NCI-H2196 treated with DMSO at 0.1 percent for 48 hours (cell line): ENCODE results near the gene TMEM126B.
"Not testable (repeated sequence)": the region's sequence is repeated elsewhere in the genome, so short reads cannot be mapped to it uniquely, and the experiment has no call there.

Source experiments
- DNase-seq: peaks from one replicate; lab custom pipeline; 2025; ENCODE audit not compliant: unreplicated experiment; lab: John Stamatoyannopoulos, UW

Gene TMEM126B

GRCh38 chr11:85647604-85648299 is 19.4 kb downstream of the TMEM126B start, which contains the start of gene TMEM126A:
Gene TMEM126A, plus strand, starts transcription at chr11:85647967. Its CDS starts 2,289 bp downstream, at chr11:85650256.
- DNase-seq, result peak; percentile 90

DNA sequence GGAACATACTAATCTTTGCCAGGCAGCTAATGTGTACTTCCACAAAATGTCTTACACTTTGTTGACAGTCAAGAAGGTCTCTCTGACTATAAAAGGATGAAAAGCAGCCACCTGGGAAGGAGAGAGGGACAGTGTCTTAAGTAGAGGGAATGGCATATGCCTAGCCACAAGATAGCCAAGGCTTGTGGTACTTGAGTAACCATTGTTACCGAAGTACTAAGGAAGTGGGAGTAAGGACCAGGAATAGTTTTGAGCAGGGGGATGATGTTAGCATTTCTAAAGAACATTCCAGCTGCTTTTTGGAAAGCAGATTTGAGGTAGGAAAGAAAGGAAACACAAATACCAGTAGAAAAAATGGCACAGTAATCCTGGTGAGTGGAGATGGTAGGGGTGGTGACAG is 22.7 kb downstream of the TMEM126B start:
- DNase-seq, result no peak

DNA sequence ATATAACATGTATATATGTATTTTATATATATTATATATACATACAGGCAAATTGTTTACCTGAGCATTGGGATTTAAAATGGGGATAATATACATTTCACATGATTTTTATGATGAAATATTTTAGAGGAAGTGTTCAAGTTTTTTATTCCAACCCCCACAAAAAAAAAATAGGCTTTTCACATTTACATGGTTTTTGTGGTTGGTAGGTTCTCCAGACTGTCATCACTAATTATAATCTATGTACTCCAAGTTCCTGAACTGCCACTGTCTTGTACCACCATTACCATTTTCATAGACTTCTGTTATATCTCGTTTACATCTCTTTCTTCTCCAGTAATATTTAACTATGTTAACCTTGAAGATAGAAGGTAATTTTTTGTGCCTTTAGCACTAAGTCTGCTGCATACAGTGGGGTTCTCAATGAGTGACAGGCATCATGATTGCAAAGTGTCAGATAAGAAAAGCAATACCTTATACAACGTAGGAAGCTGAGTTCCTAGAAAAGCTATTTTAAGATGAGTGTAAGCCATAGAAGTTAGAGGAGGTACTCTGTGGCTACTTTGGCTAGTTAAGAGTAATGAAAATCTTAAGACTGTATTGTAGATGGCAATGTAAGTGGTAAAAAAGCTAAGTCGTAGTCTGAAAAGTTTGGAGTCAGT is 24.5 kb downstream of the TMEM126B start:
- DNase-seq, result no peak

GRCh38 chr11:85654343-85654742 is 25.9 kb downstream of the TMEM126B start:
- DNase-seq, result not testable (repeated sequence)

DNA sequence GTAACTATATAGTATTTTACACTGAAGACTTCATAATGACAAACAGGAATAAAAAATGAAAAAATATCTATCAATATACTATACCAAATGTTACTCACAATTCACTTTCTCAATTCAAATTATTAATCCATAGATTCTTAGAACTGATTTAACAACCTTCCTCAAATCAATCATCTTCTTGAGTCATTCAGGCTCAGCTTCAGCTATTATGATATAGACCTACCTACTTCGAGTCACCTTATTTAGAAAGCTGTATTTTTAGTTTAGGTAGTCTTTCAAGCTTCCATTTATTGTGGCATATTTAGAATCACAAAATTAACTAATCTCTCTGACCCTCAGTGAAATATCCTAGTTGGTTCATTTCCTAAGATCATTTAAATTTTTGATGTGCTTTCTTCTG is 28.4 kb downstream of the TMEM126B start:
- no peak for DNase-seq

GRCh38 chr11:85658180-85658579 is 29.8 kb downstream of the TMEM126B start:
- DNase-seq, result no peak

DNA sequence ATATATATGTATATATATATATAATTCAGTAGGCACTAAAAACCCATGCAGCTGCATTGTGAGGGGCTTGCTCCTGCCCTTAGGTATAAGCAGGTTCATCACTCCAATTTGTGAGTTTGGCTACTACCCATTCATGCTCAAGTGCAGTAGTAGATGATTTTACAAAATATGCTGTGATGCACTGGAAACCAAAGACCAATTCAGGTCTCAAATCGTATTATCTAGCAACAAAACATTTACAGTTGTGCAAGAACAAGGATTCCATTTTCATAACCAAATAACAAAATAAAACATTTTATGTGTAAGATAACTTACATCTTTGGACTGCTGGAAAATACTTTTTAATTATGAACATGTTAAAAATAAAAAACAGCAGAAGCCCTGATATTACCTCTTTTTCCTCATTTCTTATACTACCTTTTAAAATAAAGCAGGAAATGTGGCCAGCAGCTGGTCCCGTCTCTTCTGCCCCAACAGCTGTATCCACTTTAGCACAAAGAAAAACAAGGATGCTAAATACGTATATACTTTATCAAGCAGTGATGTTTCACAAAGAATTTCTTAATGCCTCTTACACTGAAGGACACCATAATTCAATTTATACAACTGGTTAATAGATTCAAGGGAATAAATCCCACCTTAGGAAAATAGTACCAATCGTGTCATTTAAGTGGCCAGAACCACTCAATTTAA is 33.7 kb downstream of the TMEM126B start:
- no peak for DNase-seq

- DNase-seq, result no peak
Measured at GRCh38 chr11:85663080-85663752, 34.8 kb downstream of the TMEM126B start.

- peak; percentile 19 for DNase-seq
Measured at GRCh38 chr11:85663753-85664614, 35.6 kb downstream of the TMEM126B start.

DNA sequence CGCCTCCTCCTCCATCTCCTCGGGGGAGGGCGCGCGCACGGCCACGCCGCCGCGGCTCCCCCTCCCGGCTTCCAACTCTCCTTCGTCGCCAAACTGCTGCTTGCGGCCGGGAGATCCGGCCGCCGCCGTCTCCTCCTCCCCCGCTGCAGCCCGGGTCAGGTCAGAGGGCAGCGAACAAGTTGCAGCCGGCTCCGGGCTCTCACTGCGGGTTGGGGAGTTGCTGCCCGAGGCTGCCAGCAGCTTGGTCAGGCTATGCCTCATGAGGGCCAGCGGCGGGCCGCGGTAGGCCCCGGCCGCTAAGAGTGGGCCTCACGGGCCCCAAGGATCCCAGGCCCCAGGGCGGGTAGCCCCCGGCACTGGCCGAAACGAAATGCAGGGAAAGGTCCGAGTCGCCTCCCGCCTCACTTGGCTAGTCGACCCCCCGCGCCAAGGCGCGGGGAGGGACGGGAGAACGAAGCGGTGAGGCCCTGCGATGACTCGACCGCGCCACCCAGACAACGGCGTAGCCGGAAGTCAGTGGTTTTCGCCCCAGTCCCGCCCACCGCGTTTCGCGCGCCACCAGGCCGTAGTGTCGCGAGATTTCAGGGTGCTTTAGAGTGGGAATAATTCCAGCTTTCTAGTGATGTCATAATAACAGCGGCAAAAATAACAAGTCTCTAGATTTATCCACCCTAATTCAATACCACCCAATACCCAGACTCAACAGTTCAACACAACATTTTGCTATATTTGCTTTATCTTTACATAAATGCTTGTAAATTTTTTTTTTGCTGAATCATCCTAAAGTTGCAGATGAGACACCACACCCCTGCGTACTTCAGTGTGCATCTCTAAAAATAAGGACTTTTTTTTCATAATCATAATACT is 36.5 kb downstream of the TMEM126B start, which contains the start of gene CREBZF:
Gene CREBZF, minus strand, starts transcription at position 515 of the 867 bp plus-strand sequence. Its CDS starts 254 bp downstream, at position 261.
- peak; percentile 91 for DNase-seq

DNA sequence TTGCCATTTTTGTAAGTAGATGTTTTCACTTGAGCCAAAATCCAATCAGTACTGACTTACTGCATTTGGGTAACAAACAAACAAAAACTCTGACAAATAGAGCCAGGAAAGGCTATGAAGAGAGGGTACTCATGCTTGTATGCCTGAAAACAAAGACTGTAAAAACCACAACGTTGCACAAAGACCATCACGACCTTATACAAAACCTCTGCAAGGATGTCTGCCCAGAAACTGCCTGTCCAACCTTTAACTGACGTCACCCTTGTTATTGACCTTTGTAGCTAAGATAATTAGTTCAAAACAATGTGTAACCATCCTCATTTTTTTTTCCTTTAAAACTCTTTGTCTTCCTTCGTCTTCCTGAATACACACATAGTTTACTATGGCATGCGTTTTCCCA is 37.3 kb downstream of the TMEM126B start:
- no peak for DNase-seq

GRCh38 chr11:85666687-85667086 is 38.3 kb downstream of the TMEM126B start:
- DNase-seq, result no peak

GRCh38 chr11:85668157-85668556 is 39.8 kb downstream of the TMEM126B start:
- DNase-seq, result no peak

DNA sequence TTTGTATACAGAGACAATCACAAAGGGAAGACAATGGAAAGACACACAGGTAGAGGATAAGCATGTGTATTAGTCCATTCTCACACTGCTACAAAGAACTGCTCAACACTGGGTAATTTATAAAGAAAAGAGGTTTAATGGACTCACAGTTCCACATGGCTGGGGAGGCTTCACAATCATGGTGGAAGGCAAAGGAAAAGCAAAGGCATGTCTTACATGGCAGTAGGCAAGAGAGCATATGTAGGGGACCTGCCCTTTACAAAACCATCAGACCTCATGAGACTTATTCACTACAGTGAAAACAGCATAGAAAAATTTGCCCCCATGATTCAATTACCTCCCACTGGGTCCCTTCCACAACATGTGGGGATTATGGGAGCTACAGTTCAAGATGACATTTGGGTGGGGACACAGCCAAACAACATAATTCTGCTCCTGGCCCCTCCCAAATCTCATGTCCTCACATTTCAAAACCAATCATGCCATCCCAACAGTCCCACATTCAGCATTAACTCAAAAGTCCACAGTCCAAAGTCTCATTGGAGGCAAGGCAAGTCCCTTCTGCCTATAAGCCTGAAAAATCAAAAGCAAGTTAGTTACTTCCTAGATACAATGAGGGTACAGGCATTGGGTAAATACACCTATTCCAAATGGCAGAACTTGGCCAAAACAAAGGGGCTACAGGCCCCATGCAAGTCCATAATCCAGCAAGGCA is 42.7 kb downstream of the TMEM126B start:
- DNase-seq, result not testable (repeated sequence)

- no peak for DNase-seq
Measured at GRCh38 chr11:85672105-85672902, 43.9 kb downstream of the TMEM126B start.

- DNase-seq, result no peak
Measured at GRCh38 chr11:85673393-85673792, 45.0 kb downstream of the TMEM126B start.

GRCh38 chr11:85679576-85679975 is 51.2 kb downstream of the TMEM126B start:
- DNase-seq, result no peak

DNA sequence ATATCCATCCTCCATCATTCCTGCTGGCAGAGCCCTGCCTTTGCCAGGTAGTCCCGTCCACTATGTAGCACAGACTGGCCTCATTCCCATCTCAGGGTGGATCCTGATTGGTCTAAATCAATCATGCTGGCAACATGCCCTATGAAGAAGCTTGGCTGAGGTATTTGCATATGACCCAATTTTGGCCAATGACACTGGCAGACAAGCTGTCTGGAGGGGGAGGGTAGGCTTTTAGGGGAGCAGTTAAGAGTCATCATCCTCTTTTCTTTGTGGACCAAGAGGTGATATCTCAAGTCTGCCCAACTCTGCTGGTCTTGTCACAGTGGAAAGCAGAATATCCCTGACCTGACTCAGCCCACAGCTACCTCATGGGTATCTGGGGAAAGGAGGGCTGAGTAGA is 52.5 kb downstream of the TMEM126B start:
- peak; percentile 19 for DNase-seq
